ENCODE data around the gene TP53AIP1.

The TP53AIP1 gene

GRCh38 chr11:128929991-128930390 lies 12.7 kb downstream of the TP53AIP1 start:
- H3K4me3 ChIP-seq (ENCODE audit: low read depth, low read length), result no peak overlapping the region
- TF ChIP-seq MYC (IDR thresholded peaks at IDR 0.05; ENCODE audit: low read depth, low read length) (no peak), MAX (IDR thresholded peaks at IDR 0.05; ENCODE audit: low read depth, low read length) (no peak), POLR2A (IDR thresholded peaks at IDR 0.05; ENCODE audit: extremely low read depth, insufficient read length) (no peak), CTCF (IDR thresholded peaks at IDR 0.05; ENCODE audit: low read depth, low read length) (no peak)
- DNase-seq (ENCODE audit: low read depth), result no peak

GRCh38 chr11:128929468-128929867 lies 13.2 kb downstream of the TP53AIP1 start:
- no peak for DNase-seq (ENCODE audit: low read depth)
- H3K4me3 ChIP-seq (ENCODE audit: low read depth, low read length), result no peak overlapping the region
- TF ChIP-seq POLR2A (IDR thresholded peaks at IDR 0.05; ENCODE audit: extremely low read depth, insufficient read length) (no peak), CTCF (IDR thresholded peaks at IDR 0.05; ENCODE audit: low read depth, low read length) (no peak)

- no peak for DNase-seq (ENCODE audit: low read depth)
- TF ChIP-seq MAX (IDR thresholded peaks at IDR 0.05; ENCODE audit: low read depth, low read length) (no peak), POLR2A (IDR thresholded peaks at IDR 0.05; ENCODE audit: extremely low read depth, insufficient read length) (no peak), CTCF (IDR thresholded peaks at IDR 0.05; ENCODE audit: low read depth, low read length) (no peak), MYC (IDR thresholded peaks at IDR 0.05; ENCODE audit: low read depth, low read length) (no peak)
Measured at GRCh38 chr11:128928400-128928799, 14.3 kb downstream of the TP53AIP1 start.

GRCh38 chr11:128927683-128928336 lies 14.9 kb downstream of the TP53AIP1 start:
- TF ChIP-seq MYC (IDR thresholded peaks at IDR 0.05; ENCODE audit: low read depth, low read length), result no peak
- TF ChIP-seq CTCF (IDR thresholded peaks at IDR 0.05; ENCODE audit: low read depth, low read length), result no peak
- no peak for TF ChIP-seq POLR2A (IDR thresholded peaks at IDR 0.05; ENCODE audit: extremely low read depth, insufficient read length)
- TF ChIP-seq MAX (IDR thresholded peaks at IDR 0.05; ENCODE audit: low read depth, low read length), result no peak
- no peak overlapping the region for H3K4me3 ChIP-seq (ENCODE audit: low read depth, low read length)
- DNase-seq (ENCODE audit: low read depth), result no peak

More at GRCh38 chr11:128928400-128928799, 14.3 kb downstream of the TP53AIP1 start:
- no peak overlapping the region for H3K4me3 ChIP-seq (ENCODE audit: low read depth, low read length)

GRCh38 chr11:128927108-128927461 lies 15.6 kb downstream of the TP53AIP1 start:
- no peak for TF ChIP-seq MYC (IDR thresholded peaks at IDR 0.05; ENCODE audit: low read depth, low read length)
- no peak for TF ChIP-seq CTCF (IDR thresholded peaks at IDR 0.05; ENCODE audit: low read depth, low read length)
- TF ChIP-seq MAX (IDR thresholded peaks at IDR 0.05; ENCODE audit: low read depth, low read length), result no peak
- TF ChIP-seq POLR2A (IDR thresholded peaks at IDR 0.05; ENCODE audit: extremely low read depth, insufficient read length), result no peak
- no peak overlapping the region for H3K4me3 ChIP-seq (ENCODE audit: low read depth, low read length)
- DNase-seq (ENCODE audit: low read depth), result no peak
